PFSK-1 (cell line): ENCODE data around the gene SPATA31D3.

Experiments used
- FOXP2 ChIP-seq: optimal IDR thresholded peaks from 2 replicates; pipeline ENCODE3; 2011; ENCODE audit warnings: borderline replicate concordance, control low read depth, inconsistent platforms; ENCODE audit not compliant: insufficient read depth; ENCODE audit errors: extremely low read length, extremely low read depth
- POLR2AphosphoS5 ChIP-seq: IDR thresholded peaks from 2 replicates; pipeline ENCODE4 v1.6.1; 2012; ENCODE audit warnings: low read depth, mild to moderate bottlenecking, control low read depth, low read length, moderate library complexity
- SIN3A ChIP-seq: IDR thresholded peaks from 2 replicates; pipeline ENCODE4 v1.6.1; 2012; ENCODE audit warnings: mild to moderate bottlenecking, low read length, moderate library complexity, borderline replicate concordance; ENCODE audit not compliant: insufficient read depth
- TAF1 ChIP-seq: IDR thresholded peaks from 2 replicates; pipeline ENCODE4 v1.6.1; 2012; ENCODE audit warnings: low read length, control low read depth, borderline replicate concordance; ENCODE audit not compliant: insufficient read depth
- TF ChIP-seq, protein P1 (sequence below), 2 experiments: IDR thresholded peaks; 2 replicates each; pipeline versions ENCODE4 v1.6.1 to v1.8.0; 2011 to 2012; ENCODE audit warnings: low read depth in 2 of 2, low read length in 2 of 2, control low read depth in 1 of 2, inconsistent platforms in 1 of 2, mild to moderate bottlenecking in 1 of 2, moderate library complexity in 1 of 2; ENCODE audit not compliant: insufficient read depth in 1 of 2

- TF ChIP-seq POLR2AphosphoS5 (no peak), SIN3A (no peak), FOXP2 (no peak), TAF1 (no peak)
- TF ChIP-seq, protein P1, sequence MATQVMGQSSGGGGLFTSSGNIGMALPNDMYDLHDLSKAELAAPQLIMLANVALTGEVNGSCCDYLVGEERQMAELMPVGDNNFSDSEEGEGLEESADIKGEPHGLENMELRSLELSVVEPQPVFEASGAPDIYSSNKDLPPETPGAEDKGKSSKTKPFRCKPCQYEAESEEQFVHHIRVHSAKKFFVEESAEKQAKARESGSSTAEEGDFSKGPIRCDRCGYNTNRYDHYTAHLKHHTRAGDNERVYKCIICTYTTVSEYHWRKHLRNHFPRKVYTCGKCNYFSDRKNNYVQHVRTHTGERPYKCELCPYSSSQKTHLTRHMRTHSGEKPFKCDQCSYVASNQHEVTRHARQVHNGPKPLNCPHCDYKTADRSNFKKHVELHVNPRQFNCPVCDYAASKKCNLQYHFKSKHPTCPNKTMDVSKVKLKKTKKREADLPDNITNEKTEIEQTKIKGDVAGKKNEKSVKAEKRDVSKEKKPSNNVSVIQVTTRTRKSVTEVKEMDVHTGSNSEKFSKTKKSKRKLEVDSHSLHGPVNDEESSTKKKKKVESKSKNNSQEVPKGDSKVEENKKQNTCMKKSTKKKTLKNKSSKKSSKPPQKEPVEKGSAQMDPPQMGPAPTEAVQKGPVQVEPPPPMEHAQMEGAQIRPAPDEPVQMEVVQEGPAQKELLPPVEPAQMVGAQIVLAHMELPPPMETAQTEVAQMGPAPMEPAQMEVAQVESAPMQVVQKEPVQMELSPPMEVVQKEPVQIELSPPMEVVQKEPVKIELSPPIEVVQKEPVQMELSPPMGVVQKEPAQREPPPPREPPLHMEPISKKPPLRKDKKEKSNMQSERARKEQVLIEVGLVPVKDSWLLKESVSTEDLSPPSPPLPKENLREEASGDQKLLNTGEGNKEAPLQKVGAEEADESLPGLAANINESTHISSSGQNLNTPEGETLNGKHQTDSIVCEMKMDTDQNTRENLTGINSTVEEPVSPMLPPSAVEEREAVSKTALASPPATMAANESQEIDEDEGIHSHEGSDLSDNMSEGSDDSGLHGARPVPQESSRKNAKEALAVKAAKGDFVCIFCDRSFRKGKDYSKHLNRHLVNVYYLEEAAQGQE (IDR thresholded peaks at IDR 0.05; ENCODE audit: insufficient read depth in 1 of 2, low read depth in 2 of 2, low read length in 2 of 2): no peak
Observed at GRCh38 chr9:81971727-81972126, 28.4 kb downstream of the SPATA31D3 start.
